Stimulated activated CD8-positive, alpha-beta memory T cell treated with anti-CD3 and anti-CD28 coated beads, Interleukin-12 subunit alpha, Interleukin-12 subunit beta, amount 100 ng/mL, for 4 hours (primary cell): ENCODE results near the gene BEGAIN.

ENCODE experiments used
- DNase-seq: peaks from one replicate; pipeline ENCODE4 v3.0.0-alpha.2; 2020; ENCODE audit warnings: low read depth

The BEGAIN gene

GRCh38 chr14:100567877-100568163, 19.4 kb downstream of the BEGAIN start:
- no peak for DNase-seq

GRCh38 chr14:100567009-100567876, 20.0 kb downstream of the BEGAIN start:
- no peak for DNase-seq

GRCh38 chr14:100566586-100566985, 20.6 kb downstream of the BEGAIN start:
- DNase-seq: no peak

- no peak for DNase-seq
Observed at GRCh38 chr14:100566119-100566518, 21.1 kb downstream of the BEGAIN start.

- DNase-seq: no peak
Observed at GRCh38 chr14:100565650-100566049, 21.6 kb downstream of the BEGAIN start.

- no peak for DNase-seq
Observed at GRCh38 chr14:100564512-100564911, 22.7 kb downstream of the BEGAIN start.

- DNase-seq: no peak
Observed at GRCh38 chr14:100562751-100563150, 24.5 kb downstream of the BEGAIN start.

- DNase-seq: no peak
Observed at GRCh38 chr14:100561005-100561404, 26.2 kb downstream of the BEGAIN start.

- no peak for DNase-seq
Observed at GRCh38 chr14:100560471-100560870, 26.7 kb downstream of the BEGAIN start.

- DNase-seq: no peak
Observed at GRCh38 chr14:100559455-100559854, 27.8 kb downstream of the BEGAIN start.

- no peak for DNase-seq
Observed at GRCh38 chr14:100558966-100559365, 28.3 kb downstream of the BEGAIN start.

GRCh38 chr14:100558226-100558625, 29.0 kb downstream of the BEGAIN start:
- DNase-seq: no peak

GRCh38 chr14:100557658-100558057, 29.6 kb downstream of the BEGAIN start:
- DNase-seq: no peak

- no peak for DNase-seq
Observed at GRCh38 chr14:100556936-100557505, 30.2 kb downstream of the BEGAIN start.

GRCh38 chr14:100556140-100556475, 31.1 kb downstream of the BEGAIN start:
- no peak for DNase-seq

- DNase-seq: no peak
Observed at GRCh38 chr14:100555436-100556139, 31.6 kb downstream of the BEGAIN start.

GRCh38 chr14:100554696-100555320, 32.4 kb downstream of the BEGAIN start:
- no peak for DNase-seq

GRCh38 chr14:100554082-100554677, 33.0 kb downstream of the BEGAIN start:
- no peak for DNase-seq

- DNase-seq: no peak
Observed at GRCh38 chr14:100553471-100553870, 33.7 kb downstream of the BEGAIN start.

GRCh38 chr14:100552524-100553125, 34.6 kb downstream of the BEGAIN start:
- DNase-seq: no peak

GRCh38 chr14:100551056-100551455, 36.2 kb downstream of the BEGAIN start:
- DNase-seq: no peak
